Pericardium fibroblast (primary cell): ENCODE measurements around the gene ANKRD1. TPM values are rescaled to one million over a fixed set of nuclear protein-coding genes. Genes with fewer than 3 reads are reported as not detected.

Source experiments
- total RNA-seq: library from RNA; depleted of rRNA; stranded (reverse); fragments of >200 nt; gene quantifications from 2 replicates; pipeline ENCODE4 v1.2.3, GENCODE V29; 2015

The ANKRD1 gene
- total RNA-seq: 28.0 and 189 TPM in 2 replicates

GRCh38 chr10:90920986-90921666 lies at the start of gene ANKRD1:
Gene ANKRD1 (minus strand): TSS chr10:90921087. CDS start chr10:90921027, 60 bp downstream.

GRCh38 chr10:90871766-90872647 lies 48.9 kb downstream of the ANKRD1 start, which contains the start of gene RPP30:
Gene RPP30 (plus strand): TSS chr10:90871974. CDS start chr10:90871987, 13 bp downstream.

Other genes with a start within 250 kb of the ANKRD1 start
- gene HTR7, start 63.0 kb downstream of the ANKRD1 start, total RNA-seq: 0.35 and 5.5 TPM in 2 replicates
- 39.6 and 41.9 TPM in 2 replicates for gene RPP30, start 49.1 kb downstream of the ANKRD1 start, total RNA-seq